Measurements from ENCODE around the gene TMEM179. TPM values are rescaled to one million over a fixed set of nuclear protein-coding genes. Genes with fewer than 3 reads are reported as not detected.

The TMEM179 gene
- total RNA-seq, 4 donors from 2014 or later: not detected

GRCh38 chr14:104559804-104560585, 44.6 kb downstream of the TMEM179 start:
- ATAC-seq (ENCODE audit: low FRiP score) (no peak), DNase-seq (ENCODE audit: low spot score) (no peak)
- no peak for TF ChIP-seq CTCF (IDR thresholded peaks at IDR 0.05)

DNA sequence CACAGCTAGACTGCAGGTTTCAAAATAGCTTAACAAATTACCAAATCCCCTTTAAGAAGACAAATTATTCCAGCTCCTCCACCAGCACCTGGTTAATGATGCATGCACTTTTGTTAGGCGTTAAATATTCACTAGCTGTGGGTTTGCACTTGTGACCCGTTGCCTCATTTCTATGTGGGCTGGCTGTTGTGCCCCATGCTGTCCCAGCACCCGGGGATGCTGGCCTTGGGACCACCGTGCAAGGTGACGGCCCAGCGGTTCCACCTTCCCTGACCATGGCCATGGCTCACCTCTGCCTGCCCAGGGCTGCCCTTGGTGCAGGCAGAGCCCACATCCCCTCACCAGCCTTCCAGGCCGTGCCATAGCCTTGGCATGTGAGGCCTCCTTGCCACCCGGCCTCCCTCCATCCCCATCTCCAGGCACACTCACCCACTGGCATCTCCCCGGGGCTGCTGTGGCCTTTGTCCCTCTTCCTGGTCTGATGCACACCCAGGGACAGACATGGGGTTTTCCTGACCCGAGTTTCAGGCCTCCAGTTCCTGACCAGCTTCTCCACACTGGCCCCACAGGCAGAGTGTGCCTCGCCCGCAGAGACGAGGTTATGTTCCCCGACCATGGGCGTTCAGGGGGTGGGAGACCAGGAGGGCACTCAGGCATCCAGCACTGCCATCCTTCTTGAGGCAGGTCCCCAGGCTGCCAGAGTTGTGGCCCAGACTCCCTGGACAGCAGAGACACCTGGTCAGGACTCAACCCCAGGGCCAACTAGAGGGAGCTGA, 45.4 kb downstream of the TMEM179 start:
- DNase-seq (ENCODE audit: low spot score): no peak

DNA sequence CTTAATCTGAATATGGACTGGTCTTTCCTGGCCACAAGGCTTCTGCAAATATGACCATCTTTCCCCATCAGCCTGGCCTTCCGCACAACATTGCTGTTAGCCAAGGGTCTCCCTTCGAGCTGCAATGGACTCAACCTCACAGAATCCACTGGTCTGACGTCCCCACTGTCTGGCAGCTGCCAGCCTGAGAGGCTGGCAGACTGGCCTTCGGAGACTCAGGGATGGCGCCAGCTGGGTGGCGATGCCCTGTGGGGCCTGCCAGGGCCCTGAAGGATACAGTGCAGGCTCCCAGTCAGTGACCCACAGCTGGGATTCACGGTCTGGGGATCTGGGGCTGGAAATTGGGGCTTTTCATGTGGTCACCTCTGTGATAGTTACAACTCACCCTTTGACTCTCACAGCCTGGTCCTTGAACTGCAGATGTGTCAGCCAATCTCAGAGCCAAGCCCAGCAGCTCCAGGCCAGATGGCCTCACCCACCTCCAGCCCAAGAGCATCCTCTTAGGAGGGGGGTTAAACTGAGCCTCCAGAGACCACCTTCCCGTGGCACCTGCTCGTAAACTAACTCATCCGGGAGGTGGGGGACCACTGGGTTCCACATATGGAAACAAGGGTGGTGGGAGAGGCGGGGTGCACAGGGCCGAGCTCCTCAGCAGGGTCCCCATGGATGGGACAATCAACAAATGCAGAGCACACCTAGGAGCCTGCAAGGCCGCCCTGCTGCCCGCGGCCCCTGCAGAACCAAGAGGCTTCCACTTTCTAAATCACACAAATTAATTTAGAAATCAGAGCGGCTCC, 46.1 kb downstream of the TMEM179 start:
- DNase-seq (ENCODE audit: low spot score) (no peak), ATAC-seq (ENCODE audit: low FRiP score) (no peak)
- no peak for TF ChIP-seq CTCF (IDR thresholded peaks at IDR 0.05)

More for the DNA sequence above, 45.4 kb downstream of the TMEM179 start:
- no peak for TF ChIP-seq CTCF (IDR thresholded peaks at IDR 0.05)
- no peak for ATAC-seq (ENCODE audit: low FRiP score)

DNA sequence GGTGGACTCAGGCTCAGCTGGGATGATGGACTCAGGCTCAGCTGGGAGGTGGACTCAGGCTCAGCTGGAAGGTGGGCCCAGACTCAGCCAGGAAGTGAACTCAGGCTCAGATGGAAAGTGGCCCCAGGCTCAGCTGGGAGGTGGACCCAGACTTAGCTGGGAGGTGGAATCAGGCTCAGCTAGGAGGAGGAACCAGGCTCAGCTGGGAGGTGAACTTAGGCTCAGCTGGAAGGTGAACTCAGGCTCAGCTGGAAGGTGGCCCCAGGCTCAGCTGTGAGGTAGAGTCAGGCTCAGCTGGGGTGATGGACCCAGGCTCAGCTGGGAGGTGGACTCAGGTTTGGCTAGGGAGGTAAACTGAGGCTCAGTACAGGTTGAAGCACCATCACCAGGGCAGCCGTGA, 46.8 kb downstream of the TMEM179 start:
- no peak for TF ChIP-seq CTCF (IDR thresholded peaks at IDR 0.05)
- DNase-seq (ENCODE audit: low spot score) (no peak), ATAC-seq (ENCODE audit: low FRiP score) (no peak)

DNA sequence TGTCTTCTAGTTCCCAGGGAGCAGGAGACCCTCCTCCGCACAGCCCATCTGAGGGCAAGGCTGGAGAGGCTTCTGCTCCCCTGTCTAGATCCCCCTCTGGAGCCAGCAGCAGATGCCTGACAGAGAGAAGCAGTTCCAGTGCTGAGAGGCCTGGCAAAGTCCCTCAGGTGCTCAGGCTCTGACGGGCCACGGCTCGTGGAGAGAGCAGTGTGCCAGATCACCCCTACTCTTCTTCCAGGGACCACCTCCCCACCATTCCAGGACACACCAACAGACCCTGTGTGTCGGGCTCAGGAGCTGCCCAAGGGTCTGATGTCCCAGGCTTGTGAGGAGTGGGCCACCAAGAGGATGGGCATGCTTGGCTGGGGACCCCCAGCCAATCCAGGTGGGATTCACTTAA, 47.5 kb downstream of the TMEM179 start:
- no peak for DNase-seq (ENCODE audit: low spot score)
- no peak for TF ChIP-seq CTCF (IDR thresholded peaks at IDR 0.05)
- ATAC-seq (ENCODE audit: low FRiP score): no peak

DNA sequence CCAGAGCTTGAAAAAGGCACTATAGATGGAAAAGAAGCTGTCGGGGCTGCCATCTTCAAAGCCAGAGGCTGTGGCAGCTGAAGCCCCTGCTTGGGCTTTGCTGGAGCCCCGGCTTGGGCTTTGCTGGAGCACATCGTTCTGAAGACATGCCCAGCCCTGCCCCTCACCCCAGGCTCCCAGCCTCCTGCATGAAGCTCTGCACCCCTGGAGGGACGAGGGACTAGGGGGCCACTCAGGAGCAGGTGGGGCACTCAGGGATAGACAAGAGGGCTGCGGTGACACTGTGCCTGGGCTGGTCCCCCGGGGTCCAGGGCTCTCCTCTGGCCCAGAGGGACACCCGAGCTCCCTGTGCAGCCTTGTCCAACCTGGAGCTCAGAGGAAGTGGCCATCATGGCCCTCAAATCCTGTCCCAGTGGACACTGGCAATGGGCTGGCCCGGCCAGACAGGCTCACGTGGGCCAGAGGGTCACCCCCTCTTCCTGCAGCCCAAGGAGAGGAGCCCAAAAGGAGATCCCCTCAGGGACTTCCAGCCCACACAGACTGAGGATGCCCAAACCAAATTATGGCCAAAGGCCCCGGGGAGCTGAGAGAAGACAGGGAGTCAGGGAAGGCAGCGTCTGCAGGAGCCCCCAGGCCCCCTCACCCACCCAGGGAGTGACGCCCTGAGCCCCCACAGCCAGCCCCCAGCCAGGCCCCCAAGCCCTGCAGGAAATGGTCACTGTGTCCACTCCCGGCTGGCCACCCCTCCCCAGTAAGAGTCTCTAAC, 48.1 kb downstream of the TMEM179 start:
- no peak for DNase-seq (ENCODE audit: low spot score)
- no peak for TF ChIP-seq CTCF (IDR thresholded peaks at IDR 0.05)
- ATAC-seq (ENCODE audit: low FRiP score): no peak
